Muscle layer of duodenum (tissue), 2 donors: Measurements from ENCODE around the gene CHN1.

Experiments used
- H3K27ac ChIP-seq: one replicate; pipeline ENCODE4 v1.7.0; 2013; ENCODE audit warnings: mild to moderate bottlenecking, low read length
- H3K27me3 ChIP-seq: one replicate; pipeline ENCODE4 v1.7.0; 2013; ENCODE audit warnings: low read depth, mild to moderate bottlenecking, control low read depth, low read length
- H3K36me3 ChIP-seq, 2 donors: one replicate each; pipeline ENCODE4 v1.7.0; 2013; ENCODE audit warnings: low read length in 2 of 2, control low read depth in 1 of 2, mild to moderate bottlenecking in 1 of 2; ENCODE audit not compliant: insufficient read depth in 2 of 2, control insufficient read depth in 1 of 2
- H3K4me1 ChIP-seq, 2 donors: one replicate each; pipeline ENCODE4 v1.7.0; 2013; ENCODE audit warnings: low read length in 2 of 2, mild to moderate bottlenecking in 2 of 2, control low read depth in 1 of 2, moderate library complexity in 1 of 2; ENCODE audit not compliant: insufficient read depth in 2 of 2, control insufficient read depth in 1 of 2
- H3K4me3 ChIP-seq, 2 donors: one replicate each; pipeline ENCODE4 v1.7.0; 2013; ENCODE audit warnings: low read length in 2 of 2, low read depth in 1 of 2, mild to moderate bottlenecking in 1 of 2
- H3K9me3 ChIP-seq, 2 donors: one replicate each; pipeline ENCODE4 v1.7.0; 2013; ENCODE audit warnings: low read length in 2 of 2, control low read depth in 1 of 2, mild to moderate bottlenecking in 1 of 2; ENCODE audit not compliant: control insufficient read depth in 1 of 2
- donor health status: healthy.

The CHN1 gene

DNA sequence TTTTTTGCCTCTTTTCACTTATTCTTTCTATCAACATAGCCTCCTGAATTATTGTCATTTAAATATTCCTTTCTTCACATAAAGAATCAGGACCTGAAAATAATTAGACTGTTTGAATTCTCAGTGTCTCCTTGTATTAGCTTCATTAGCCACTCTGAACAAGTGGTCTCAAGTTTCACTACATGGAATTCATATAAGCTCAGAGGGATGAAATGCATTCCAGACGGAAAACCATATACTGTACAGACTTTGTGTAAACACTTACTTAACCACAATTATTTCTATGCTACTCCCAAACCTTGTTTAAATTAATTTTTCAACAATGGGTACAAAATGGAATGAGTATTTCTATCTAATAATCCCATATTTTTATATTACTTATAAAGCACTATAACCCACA, 53.4 kb downstream of the CHN1 start:
- no peaks in the 10 kb centered on the region for H3K27me3 ChIP-seq
- H3K4me3 ChIP-seq = no peak overlapping the region
- no peak overlapping the region for H3K27ac ChIP-seq
- H3K9me3 ChIP-seq = no peaks in the 10 kb centered on the region
- no peaks in the 10 kb centered on the region for H3K36me3 ChIP-seq
- no peaks in the 10 kb centered on the region for H3K4me1 ChIP-seq

DNA sequence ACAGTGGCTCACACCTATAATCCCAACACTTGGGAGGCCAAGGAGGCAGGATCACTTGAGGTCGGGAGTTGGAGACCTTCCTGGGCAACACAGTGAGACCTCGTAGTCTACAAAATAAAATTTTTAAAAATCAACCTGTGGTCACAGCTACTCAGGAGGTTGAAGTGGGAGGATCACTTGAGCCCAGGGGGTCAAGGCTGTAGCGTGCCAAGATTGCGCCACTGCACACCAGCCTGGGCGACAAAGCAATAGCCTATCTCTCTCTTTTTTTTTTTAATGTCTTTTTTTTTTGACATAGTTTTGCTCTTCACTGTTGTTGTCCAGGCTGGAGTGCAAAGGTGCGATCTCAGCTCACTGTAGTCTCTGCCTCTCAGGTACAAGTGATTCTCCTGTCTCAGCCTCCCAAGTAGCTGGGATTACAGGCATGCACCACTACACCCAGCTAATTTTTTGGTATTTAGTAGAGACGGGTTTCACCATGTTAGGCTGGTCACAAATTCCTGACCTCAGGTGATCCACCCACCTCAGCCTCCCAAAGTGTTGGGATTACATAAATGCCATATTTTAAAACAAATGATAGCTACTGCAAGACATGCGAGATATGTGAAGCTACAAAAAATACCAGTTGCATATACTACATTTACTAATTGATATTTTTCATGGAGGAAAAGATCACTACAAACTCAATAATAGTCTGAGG, 55.0 kb downstream of the CHN1 start:
- Histone ChIP-seq H3K27me3 (no peaks in the 10 kb centered on the region), H3K36me3 (no peaks in the 10 kb centered on the region), H3K9me3 (no peaks in the 10 kb centered on the region), H3K27ac (no peak overlapping the region), H3K4me3 (no peak overlapping the region), H3K4me1 (no peaks in the 10 kb centered on the region)

DNA sequence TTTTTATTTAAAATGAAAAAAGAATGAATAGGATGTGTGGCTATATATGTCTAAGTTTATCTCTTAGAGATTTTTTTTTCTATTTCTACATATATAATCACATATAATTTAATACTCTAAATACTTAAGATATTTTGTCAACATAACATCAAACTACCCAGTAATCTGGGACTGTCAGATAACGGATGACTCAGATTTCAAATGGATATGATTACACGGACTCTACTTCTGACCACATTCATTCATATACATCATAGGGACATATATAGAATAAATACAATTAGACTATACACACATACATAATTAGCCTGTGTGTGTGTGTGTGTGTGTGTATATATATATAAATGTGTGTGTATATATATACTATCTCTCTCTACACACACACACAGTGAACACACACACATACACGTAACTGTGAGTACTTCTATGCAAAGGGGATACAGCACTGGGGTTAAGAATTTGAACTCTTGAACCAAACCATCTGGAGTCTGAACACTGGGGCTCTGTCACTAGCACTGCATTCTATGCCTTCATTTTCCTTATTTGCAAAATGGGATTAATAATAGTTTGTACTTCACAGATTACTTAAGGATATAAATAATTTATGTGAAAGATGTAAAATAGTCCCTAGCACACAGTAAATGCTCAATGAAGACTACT, 59.5 kb downstream of the CHN1 start:
- Histone ChIP-seq H3K27ac (no peak overlapping the region), H3K36me3 (peaks cover 0 to under 1% of the 10 kb centered on the region in 2 donors), H3K4me3 (no peak overlapping the region), H3K27me3 (no peaks in the 10 kb centered on the region), H3K4me1 (no peaks in the 10 kb centered on the region), H3K9me3 (no peaks in the 10 kb centered on the region)

DNA sequence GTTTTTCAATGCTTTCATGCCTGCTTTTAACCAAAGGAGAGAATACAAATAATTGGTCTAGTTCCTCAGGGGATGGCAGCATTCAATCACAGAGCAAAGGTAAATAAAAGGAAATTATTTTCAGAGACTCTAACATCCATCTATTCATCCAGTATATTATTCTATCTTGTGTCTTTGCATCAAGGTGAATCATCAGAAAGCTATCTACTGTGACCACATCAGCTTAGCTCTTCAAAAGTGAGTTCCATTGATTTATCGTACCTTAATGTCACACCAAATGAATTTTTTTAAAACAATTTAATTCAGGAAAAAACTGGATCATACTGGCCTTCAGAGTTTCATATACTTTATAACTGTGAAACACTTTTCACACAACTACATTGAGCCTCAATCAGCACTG, 66.1 kb downstream of the CHN1 start:
- H3K9me3 ChIP-seq = no peaks in the 10 kb centered on the region
- H3K4me1 ChIP-seq = no peaks in the 10 kb centered on the region
- no peaks in the 10 kb centered on the region for H3K27me3 ChIP-seq
- no peak overlapping the region for H3K27ac ChIP-seq
- H3K36me3 ChIP-seq = peaks cover 0 to 3% of the 10 kb centered on the region in 2 donors
- no peak overlapping the region for H3K4me3 ChIP-seq

DNA sequence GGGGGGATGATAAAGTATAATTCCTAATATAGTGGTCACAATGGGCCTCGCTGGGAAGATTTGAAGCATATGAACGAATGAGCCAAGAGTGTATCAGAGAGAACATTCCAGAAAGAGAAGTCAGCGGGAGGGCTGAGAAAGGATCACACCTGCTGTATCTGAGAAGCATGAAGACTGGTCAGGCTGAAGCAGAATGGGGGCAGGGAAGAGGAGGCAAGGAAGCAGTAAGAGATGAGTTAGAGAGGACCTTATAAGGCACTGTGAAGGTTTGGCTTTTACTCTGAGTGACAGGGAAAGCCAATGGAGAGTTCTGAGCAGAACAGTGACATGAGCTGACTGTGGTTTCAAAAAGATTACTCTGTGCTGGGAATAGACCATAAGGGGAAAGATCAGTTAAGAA, 73.5 kb downstream of the CHN1 start:
- no peaks in the 10 kb centered on the region for H3K36me3 ChIP-seq
- H3K27ac ChIP-seq = no peak overlapping the region
- H3K9me3 ChIP-seq = no peaks in the 10 kb centered on the region
- H3K4me3 ChIP-seq = no peak overlapping the region
- no peaks in the 10 kb centered on the region for H3K4me1 ChIP-seq
- H3K27me3 ChIP-seq = no peaks in the 10 kb centered on the region

DNA sequence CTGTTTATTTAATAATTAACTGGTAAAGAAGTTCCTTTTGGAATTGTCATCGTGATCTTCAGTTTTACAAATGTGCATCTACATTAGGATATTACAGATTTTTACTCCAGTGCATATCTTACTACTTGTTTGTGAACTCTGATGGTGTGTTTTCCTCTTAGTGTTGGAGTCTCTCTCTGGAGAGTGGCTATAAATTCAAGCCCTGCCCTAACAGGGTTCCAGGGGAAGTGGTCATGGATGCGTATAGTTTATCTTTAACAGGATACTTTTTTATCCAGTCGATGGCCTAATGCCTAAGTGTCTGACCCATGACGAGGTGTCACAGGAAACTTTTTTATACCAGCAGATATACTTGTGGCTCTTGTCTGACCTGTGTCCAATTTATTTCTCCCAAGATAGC, 75.4 kb downstream of the CHN1 start:
- H3K4me3 ChIP-seq = no peak overlapping the region
- H3K9me3 ChIP-seq = no peaks in the 10 kb centered on the region
- no peak overlapping the region for H3K27ac ChIP-seq
- no peaks in the 10 kb centered on the region for H3K36me3 ChIP-seq
- no peaks in the 10 kb centered on the region for H3K27me3 ChIP-seq
- no peaks in the 10 kb centered on the region for H3K4me1 ChIP-seq

DNA sequence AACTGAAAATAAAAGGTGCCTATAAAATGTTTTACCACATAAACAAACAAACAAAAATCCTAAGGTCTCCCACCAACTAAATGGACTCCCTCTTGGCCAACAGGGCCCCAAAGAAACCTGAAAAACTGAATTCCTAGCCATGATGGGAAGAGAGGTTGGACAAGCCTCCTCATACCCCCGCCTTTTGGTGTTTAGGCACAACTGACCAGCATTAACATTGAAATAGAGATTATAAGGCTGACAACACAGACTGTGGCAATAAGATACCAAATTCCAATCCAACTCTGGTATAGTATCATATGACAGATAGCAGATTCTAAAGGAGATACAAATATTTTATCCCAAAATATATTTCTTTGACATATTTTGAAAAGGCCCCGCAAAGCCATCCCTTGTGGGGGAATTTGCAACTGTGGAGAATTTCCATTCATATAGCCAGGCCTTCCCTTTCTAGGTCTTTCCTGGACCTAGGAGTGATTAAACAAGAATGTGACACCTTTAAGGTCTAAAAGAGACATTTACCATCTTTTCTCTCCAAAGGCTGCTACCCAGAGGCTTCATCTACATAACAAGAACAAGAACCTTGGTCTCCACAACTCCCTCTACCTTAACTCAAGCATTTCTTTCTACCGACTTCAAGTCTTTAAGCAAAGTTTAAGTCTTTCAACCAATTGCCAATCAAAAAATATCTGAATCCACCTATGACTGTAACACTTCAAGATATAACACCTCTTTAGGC, 80.0 kb downstream of the CHN1 start:
- H3K4me3 ChIP-seq = no peak overlapping the region
- H3K27ac ChIP-seq = no peak overlapping the region
- H3K9me3 ChIP-seq = no peaks in the 10 kb centered on the region
- no peaks in the 10 kb centered on the region for H3K27me3 ChIP-seq
- H3K36me3 ChIP-seq = no peaks in the 10 kb centered on the region
- no peaks in the 10 kb centered on the region for H3K4me1 ChIP-seq

DNA sequence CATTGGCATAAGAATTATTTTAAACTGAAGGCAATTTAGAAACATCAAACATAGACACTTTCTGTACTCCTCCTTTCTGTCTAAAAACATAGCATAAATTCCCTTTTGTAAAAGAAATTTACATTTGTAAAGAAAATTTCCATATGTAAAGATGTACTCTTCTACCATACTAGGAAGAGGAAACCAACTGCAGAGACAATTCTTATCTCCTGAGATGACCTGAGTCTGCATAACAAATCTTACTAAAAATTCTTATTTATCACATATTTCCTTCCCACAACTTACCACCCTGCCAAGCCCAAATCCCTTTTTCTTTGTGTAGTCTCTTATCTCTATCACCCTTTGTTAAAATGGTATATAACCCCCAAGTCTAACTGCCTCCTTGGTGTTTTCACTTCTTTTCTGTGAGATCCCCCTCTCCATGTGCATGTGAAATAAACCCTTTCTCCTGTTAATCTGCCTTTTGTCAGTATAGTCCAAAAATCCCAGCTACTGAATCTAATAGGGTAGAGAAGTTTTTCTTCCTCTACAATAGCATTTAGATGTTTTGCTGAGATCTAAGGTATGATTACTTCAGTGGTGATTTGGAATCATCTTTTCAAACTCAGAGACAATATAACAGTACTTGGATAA, 81.0 kb downstream of the CHN1 start:
- Histone ChIP-seq H3K36me3 (no peaks in the 10 kb centered on the region), H3K9me3 (no peaks in the 10 kb centered on the region), H3K4me1 (no peaks in the 10 kb centered on the region), H3K4me3 (no peak overlapping the region), H3K27ac (no peak overlapping the region), H3K27me3 (no peaks in the 10 kb centered on the region)

DNA sequence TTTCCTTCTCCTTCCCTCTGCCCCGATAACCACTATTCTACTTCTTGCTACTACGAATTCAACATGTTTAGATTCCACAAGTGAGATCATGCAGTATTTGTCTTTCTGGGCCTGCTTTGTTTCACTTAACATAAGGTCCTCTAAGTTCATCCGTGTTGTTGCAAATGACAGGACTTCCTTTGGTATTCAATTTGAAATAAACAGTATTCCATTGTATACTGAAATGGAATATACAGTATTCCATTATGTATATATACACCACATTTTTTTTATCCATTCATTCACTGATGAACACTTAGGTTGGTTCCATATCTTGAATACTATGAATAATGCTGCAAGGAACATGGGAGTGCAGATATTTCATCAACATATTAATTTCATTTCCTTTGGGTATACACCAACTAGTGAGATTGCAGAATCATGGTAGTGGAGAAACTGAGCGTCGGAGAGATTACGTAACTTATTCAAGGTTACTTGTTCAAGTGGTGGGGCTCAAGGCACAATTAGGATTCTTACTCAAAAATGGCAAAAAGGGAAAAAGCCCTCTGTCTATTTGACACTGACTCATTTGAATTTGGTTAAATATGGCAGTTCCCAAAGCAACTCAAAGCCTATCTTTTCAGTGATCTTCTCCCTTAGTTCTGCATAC, 85.1 kb downstream of the CHN1 start:
- Histone ChIP-seq H3K4me1 (no peaks in the 10 kb centered on the region), H3K4me3 (no peak overlapping the region), H3K27me3 (no peaks in the 10 kb centered on the region)

DNA sequence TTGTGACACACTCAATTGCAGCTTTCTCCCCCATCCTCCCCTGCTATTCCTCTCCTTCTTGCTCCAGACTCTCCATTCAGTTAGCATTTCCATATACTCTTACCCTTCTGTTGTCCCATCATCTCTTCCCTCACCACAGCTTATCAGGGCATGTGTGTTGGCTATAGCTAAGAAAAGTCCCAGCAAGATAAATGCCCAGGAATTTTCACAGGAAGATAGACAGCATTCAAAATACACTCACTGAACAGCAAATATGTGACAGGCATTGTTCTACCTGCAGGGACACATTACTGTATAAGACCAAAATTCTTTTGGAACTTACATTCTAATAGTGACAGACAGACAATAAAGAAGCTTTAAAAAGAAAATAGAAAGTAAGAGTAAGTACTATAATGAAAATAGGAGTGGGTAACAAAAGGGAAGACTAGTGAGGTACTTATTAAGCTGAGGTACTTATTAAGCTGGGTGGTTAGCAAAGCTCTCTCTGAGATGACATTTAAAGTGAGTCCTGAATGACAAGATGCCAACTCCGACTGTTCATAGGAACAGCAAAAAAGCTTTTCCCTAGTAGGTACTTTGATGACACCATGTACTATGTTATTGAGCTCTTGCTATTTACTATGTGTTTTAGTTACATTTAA, 86.2 kb downstream of the CHN1 start:
- H3K27ac ChIP-seq = no peak overlapping the region

More for the DNA sequence above, 85.1 kb downstream of the CHN1 start:
- Histone ChIP-seq H3K9me3 (no peaks in the 10 kb centered on the region), H3K36me3 (no peaks in the 10 kb centered on the region), H3K27ac (no peak overlapping the region)

More for the DNA sequence above, 86.2 kb downstream of the CHN1 start:
- H3K4me3 ChIP-seq = no peak overlapping the region
- no peaks in the 10 kb centered on the region for H3K9me3 ChIP-seq
- H3K36me3 ChIP-seq = no peaks in the 10 kb centered on the region
- H3K27me3 ChIP-seq = no peaks in the 10 kb centered on the region
- H3K4me1 ChIP-seq = no peaks in the 10 kb centered on the region
